Measurements from ENCODE around the gene CALHM2. TPM values are rescaled to one million over a fixed set of nuclear protein-coding genes. Genes with fewer than 3 reads are reported as not detected.
"Not testable (repeated sequence)": the region's sequence is repeated elsewhere in the genome, so short reads cannot be mapped to it uniquely, and the experiment has no call there.

The CALHM2 gene
- total RNA-seq, 1 donor from 2014 or later = 0.80 TPM

DNA sequence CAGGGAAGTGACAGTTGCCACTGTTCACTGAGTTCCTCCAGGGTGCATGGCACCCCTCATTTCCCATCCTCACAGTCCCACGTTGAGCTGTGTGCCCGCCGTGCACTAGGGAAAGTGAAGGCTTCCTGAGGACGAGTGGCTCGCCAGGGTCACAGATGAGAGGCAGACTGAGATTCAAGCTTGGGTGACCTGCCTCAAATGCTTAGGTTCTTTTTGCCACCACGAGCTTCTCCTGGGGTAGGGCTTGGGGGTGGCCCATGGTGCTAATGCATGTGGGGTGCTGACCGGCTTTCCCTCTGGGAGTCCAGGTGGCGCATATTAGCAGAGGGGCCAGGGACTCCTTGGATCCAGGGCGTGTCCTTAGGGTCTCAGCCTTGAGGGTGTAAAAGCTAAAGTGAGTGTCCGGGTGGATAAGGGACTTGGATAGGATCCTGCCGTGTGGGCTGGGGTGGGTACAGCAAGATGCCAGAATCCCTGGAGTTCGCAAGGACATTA lies 1.9 kb downstream of the CALHM2 start:
- DNase-seq (ENCODE audit: low read depth) = no peak

DNA sequence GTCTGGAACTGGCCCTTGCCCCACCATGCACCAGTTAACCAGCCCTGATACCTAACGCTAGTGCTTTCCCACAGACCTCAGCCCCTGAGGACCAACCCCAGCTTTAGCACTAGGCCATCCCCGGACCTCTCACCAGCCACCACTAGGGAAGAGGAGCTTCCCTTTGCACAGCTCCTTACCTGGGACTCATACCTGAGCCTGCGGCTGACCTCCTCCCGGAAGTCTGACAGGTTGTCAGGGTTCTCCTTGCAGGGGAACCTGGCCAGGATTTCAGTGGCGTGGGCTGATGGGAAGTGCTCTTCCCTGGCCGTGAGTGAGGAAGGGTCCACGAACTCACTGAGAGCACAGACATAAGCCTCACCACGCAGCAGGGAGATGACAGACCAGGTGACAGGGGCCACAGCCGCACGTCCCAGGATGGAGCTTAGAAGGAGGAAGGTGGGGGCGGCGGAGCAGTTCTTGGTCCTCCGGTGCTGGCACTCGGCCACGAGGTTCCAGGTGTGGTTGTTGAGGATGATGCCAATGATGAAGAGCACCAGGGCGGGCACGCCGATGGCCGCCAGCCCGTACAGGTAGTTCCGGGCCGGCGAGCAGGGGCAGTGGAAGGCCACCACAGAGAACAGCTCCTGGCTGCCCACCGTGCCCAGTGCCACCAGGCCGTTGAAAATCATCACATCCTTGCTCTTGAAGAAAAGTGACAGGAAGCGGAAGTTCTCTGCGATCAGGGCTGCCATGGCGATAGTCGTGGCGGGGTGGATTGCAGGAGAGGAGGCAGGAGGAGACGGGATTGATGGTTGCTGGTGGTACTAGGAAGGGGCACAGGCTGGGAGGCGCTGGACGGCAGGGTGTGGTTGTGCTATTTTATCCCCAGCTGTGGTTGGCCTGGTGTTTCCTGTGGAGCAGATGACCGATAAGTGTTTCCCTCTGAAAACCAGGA lies 2.7 kb downstream of the CALHM2 start:
- no peak for DNase-seq (ENCODE audit: low read depth)

DNA sequence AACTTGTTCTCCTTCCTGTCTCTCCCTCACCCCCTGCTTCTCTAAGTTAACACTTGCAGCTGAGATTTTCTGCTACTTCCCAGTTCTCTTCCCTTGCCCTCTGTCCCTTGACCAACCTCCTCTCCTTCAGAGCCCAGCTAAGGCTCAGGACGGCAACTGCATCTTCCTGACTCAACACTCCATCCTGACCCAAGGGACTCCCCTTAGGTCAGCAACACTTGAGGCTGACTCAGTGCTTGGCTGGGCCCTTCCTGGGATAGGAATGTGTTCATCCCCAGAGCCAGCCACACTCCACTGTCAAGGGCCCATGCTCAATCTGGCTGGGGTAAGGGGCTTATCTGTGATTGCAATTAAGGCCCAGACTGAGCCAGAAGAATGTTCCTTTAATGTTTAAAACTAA lies 3.4 kb downstream of the CALHM2 start:
- peak; percentile 53 for DNase-seq (ENCODE audit: low read depth)

DNA sequence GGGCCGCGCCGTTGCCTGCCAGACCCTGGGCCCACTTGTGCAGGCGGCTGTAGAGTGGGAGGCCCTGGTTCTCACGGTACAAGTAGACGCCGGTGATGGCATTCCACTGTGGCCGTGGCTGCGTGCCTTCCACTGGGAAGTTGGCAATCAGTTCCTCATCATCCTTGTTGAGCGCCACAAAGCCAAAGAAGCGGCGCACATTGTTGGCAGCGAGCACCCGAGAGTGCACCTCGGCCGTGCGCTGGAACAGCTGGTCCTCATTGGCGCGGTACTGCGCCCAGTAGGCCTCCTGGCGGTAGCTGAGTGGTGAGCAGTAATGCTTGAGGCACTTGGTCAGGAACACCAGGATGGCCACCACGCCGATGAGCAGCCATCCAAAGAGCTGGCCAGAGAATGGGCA lies 5.0 kb downstream of the CALHM2 start:
- no peak for DNase-seq (ENCODE audit: low read depth)

DNA sequence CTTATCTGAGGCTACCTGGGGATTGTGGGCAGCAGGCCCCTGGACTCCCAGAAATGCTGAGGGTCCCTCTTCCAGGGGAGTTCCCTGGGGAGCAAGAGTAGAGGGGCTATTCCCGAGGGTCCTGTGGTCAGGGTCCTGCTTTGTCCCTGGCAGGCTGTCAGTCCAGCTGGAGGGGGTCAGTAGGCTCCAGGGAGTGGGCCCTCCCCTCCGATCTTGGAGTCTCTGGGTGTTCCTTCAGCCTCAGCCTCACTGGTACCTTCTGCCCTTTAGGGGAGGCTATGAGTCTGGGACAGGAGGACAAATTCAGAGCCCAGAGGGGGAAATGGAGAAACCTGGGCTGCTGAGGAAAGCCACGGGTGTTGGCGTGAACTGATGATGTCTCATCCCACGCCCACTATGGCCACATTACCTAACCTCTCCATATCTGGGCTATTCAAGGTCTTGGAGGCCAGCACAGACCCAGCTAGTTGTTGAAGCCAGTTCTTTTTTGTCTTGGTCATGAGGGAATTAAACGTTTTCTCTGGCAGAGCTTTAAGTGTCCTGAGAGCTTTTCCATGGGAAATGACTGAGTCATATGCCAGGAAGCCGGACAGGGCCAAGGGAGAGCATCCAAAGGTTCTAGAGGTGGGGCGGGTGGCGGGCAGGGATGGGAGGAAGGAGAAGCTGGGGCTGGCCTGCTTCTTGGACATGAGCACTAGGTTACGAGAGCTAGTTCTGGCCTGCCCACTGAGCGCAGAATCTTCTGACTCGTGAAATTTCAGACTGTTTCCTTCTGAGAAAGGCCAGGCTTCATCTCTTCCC lies 6.2 kb downstream of the CALHM2 start:
- no peak for DNase-seq (ENCODE audit: low read depth)

DNA sequence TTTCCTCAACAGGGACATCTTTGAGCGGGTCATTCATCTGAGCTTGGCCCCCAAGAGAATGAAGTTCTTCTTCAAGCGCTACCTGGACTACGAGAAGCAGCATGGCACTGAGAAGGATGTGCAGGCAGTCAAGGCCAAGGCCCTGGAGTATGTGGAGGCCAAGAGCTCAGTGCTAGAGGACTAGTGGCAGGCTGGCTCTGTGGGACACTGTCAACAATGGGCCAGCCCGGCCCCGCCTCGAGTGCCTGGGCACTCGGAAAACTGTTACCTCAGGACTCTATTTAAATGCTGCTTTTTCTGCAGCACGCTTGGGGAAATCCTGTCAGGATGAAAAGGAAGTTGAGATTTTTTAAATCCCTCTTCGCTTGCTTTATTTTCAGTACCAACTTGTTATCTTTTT lies 6.8 kb downstream of the CALHM2 start:
- DNase-seq (ENCODE audit: low read depth) = no peak

DNA sequence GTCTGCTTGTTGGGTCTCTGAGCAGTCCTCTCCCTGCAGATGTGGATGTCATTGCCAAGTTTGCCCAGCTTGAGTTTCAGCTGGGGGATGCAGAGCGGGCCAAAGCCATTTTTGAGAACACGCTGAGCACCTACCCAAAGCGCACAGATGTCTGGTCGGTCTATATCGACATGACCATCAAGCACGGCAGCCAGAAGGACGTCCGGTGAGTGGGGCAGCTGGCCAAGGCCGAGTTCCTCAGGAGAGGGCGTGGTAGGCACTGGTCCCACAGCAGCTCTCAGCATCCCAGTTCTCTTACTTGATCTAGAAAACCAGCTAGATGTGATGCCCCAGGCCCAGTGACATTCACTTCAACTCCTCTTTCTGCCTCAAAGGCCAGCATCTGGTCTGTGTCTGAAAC lies 7.7 kb downstream of the CALHM2 start:
- DNase-seq (ENCODE audit: low read depth) = no peak

DNA sequence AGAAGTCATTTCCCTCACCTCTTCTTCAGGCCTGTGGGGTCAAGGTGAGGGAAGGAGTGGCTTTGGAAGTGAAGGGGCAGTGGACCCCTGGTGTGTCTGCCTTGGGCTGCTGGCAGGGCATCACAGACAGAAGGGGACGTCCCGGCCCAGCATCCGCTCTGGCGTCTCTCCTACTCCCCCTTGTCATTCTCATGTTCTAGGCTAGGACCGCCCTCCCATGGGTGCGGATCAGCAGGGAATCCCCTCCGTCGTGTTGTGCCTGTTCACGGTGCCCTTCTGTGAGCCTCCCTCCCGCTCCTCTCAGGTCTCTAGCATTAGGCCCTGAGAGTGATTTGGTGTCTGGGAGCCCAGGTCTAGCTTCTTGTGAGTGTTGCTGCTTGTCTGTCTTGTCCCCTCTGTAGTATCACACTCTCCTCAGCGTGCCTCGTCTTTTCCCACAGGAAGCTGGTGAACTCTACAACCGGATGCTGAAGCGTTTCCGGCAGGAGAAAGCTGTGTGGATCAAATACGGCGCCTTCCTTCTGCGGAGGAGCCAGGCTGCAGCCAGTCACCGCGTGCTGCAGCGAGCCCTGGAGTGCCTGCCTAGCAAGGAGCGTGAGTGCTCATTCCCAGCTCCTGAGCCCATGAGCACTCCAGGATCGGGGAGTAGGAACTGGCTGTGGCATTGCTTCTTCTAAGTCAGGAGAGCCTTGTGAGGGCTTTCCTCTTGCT lies 8.5 kb downstream of the CALHM2 start:
- no peak for DNase-seq (ENCODE audit: low read depth)

DNA sequence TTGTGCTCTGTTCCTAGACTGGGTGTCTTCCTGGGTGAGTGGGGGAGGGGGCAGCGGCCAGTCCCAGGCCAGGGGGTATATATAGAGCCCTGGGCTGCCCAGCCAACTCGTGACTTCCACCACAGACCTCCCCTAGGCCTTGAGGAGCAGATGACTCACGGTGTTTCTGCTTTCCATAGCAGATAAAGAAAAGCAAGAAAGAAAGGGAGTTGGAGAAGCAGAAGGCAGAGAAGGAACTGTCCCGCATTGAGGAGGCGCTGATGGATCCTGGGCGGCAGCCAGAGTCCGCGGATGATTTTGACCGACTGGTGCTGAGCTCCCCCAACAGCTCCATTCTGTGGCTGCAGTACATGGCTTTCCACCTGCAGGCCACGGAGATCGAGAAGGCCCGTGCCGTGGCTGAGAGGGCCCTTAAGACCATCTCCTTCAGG lies 10.1 kb downstream of the CALHM2 start:
- no peak for DNase-seq (ENCODE audit: low read depth)

DNA sequence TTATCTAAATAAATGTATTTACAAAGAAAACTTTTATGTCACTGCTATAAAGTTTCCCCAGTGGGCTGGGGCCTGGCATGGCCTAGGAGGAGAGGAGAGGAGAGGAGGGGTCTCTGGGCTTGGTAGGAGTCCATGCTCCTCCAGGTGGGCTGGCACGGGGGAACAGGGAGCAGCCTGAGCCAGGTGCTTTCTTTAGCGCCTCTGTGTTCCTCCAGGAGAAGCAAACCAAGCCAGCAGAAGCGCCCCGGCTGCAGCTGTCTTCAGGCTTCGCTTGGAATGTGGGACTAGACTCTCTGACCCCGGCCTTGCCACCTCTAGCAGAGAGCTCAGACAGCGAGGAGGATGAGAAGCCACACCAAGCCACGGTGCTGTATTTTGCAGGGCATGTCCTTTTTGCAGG lies 10.6 kb downstream of the CALHM2 start:
- DNase-seq (ENCODE audit: low read depth) = no peak

DNA sequence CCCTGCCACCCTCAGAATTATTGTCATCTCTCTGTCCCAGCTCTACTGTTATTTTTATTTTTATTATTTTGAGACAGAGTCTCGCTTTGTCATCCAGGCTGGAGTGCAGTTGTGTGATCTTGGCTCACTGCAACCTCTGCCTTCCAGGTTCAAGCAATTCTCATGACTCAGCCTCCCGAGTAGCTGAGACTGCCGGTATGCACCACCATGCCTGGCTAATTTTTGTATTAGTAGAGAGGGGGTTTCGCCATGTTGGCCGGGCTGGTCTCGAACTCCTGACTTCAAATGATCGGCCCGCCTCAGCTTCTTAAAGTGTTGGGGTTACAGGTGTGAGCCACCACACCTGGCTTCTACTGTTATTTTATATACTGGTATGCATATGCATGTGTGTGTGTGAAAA lies 11.0 kb downstream of the CALHM2 start:
- DNase-seq (ENCODE audit: low read depth) = no peak

DNA sequence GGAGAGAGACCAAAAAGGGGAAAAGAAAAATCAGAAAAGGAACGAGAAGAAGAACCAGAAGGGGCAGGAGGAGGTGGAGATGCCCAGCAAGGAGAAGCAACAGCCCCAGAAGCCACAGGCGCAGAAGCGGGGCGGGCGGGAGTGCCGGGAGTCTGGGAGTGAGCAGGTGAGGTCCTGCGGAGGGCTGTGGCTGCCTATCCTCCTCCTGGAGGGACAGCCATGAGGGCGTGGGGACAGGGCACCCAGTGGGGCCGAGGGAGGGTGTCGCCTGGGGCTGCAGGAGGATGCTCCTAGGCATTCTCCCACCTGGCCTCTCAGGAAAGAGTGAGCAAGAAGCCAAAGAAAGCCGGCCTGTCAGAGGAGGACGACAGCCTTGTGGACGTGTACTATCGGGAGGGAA lies 11.8 kb downstream of the CALHM2 start:
- no peak for DNase-seq (ENCODE audit: low read depth)

DNA sequence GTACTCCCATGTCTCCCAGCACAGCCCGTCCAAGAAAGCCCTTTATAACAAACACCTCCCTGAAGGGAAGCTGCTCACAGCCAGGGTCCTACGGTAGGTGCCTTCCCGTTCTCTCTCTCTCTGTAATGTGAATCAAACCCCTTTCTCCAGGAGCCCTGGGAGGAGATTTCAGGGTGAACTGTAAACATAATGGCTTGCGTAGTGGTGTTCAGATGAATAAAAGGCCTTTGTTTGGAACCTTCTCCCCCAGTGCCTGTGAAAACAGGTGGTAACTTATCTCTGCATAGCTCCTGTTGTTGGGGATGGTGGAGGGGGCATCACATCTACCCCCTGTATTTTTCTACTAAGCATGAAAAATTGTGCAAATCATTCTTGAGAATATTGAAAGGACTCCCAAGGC lies 12.4 kb downstream of the CALHM2 start:
- DNase-seq (ENCODE audit: low read depth) = no peak

DNA sequence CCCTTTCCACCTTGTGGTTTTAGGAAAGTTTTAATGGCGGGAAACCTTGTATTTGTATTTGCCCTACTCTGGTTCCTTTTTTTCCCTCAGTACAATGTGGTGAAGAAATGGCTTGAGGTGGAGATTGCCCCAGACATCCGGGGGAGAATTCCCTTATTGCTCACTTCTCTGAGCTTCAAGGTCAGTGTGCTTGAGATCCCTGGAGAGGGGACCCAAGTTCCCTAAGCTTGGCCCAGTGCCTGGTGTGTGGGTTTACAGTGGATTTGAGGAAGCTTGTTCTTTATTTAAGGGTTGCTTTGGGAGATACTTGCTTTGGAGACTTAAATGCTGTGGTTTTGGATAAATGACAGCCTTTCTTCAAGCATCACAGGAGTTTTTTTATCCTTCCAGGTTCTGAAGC lies 18.3 kb downstream of the CALHM2 start:
- peak; percentile 15 for DNase-seq (ENCODE audit: low read depth)

DNA sequence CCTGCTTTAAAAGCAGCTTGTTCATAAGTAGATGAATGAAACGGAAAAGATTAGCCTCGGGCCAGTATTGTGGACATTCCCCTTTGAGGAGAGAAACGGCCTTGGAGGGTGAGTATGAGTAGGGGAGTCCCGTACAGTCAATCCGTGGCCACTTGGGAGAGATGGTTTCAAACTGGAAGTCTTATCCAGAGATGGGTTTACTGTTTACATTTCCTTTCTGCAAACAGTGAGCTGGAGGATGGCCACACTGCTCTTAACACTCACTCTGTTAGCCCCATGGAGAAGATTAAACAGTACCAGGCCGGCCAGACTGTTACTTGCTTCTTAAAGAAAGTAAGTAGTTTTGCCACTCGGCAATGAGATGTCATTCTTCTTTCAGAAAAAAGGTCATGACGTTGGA lies 20.3 kb downstream of the CALHM2 start:
- no peak for DNase-seq (ENCODE audit: low read depth)

DNA sequence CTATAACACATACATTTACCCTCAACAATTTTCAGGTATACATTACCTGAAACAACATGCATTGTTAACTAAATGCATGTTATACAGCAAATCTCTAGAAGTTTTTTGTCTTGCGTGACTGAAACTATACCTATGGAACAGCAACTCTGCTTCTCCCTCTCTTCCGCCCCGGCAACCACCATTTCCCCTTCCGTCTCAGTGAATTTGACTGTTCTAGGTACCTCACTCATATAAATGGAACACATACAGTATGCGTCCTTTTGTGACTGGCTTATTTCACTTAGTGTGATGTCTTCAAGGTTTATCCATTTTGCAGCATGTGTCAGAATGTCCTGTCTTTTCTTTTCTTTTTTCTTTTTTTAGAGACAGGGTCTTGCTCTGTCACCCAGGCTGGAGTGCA lies 22.5 kb downstream of the CALHM2 start:
- DNase-seq (ENCODE audit: low read depth) = no peak

DNA sequence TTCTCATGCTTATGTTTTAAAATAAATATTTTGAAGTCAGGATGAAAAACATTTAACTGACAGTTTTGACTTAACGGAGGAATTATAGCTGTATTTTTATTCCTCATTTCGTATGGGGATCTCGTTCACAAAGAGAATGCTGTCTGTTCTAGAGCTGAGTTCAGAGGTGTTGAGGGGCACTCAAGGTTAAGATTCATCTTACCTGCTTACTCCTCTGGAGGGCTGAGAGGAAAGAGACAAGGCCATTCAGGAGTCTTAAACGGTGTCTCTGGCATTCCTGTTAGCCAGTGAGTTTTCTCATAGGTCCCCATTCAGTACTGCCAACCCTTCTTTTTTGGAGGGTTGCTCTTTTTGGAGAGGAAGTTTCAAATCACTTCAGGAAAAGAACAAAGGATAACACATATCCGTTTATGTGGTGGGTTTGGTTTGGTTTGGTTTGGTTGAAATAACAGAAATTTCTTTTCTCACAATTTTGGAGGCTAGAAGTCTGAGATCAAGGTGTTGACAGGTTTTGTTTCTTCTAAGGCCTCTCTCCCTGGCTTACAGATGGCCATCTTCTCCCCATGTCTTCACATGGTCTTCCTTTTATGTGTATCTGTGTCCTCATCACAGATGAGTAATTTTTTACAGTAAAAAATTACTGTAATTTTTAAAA lies 23.1 kb downstream of the CALHM2 start:
- DNase-seq (ENCODE audit: low read depth) = no peak

DNA sequence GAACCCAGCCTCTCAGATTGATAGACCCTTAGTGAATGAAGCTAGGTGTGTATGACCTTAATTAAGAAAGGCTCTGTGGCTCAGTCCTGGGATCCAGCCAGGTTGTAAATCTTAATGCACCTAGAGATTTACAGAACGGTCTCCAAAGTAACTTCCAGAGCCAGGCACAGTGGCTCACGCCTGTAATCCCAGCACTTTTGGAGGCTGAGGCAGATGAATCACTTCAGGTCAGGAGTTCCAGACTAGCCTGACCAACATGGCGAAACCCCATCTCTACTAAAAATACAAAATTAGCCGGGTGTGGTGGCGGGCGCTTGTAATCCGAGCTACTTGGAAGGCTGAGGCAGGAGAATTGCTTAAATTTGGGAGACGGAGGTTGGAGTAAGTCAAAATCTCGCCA lies 24.3 kb downstream of the CALHM2 start:
- no peak for DNase-seq (ENCODE audit: low read depth)

DNA sequence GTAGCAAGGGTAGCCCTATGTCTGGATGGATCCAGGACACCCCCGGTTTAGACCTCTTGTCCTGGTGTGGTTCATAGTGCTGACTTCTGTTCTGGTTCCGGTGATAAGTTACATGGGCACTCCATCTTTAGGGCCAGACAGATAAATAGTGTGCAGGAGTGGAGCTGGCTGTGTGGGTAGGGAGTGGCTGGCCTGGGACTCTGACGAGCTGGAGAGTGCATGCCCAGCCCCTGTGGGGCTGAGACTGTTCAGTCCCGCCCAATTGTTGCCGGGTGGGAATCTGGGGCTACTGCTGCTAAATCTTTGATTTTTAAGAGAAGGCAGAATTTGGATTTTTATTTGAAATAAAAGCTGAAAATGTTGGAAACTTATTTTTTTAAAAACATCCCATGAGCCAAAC lies 28.4 kb downstream of the CALHM2 start:
- no peak for DNase-seq (ENCODE audit: low read depth)

DNA sequence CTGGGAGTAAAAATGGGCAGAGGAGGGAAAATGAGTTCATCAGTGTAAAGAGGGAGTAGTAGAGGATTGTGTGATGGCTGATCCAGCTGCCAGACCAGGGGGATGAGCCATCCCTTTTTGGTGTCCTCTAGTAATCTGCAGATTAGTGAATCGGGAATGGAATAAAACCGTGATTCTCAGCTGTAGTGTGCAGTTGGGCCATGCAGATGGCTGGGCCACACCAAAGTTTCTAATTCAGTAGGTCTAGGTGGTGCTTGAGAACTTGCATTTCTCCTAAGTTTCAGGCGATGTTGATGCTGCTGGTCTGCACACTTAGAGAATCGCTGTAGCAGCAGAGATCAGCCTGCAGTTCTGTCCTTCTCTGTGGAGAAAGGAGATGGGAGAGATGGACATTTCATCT lies 33.1 kb downstream of the CALHM2 start:
- no peak for DNase-seq (ENCODE audit: low read depth)

DNA sequence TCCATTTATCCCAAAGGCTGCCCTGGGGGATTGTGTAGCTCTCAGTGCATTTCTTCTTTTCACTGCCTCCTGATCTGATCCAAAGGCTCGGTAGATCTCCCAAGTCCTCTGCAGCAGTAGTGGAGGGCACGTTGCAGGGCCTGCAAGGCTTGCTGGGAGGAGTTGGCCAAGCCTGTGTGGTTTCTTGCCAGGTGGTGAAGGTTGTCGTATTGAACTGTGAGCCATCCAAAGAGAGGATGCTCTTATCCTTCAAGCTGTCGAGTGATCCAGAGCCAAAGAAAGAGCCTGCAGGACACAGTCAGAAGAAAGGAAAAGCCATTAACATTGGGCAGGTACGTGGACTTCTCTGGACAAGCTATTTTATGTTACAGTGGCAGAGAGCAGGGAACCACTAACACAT lies 34.6 kb downstream of the CALHM2 start:
- no peak for DNase-seq (ENCODE audit: low read depth)

DNA sequence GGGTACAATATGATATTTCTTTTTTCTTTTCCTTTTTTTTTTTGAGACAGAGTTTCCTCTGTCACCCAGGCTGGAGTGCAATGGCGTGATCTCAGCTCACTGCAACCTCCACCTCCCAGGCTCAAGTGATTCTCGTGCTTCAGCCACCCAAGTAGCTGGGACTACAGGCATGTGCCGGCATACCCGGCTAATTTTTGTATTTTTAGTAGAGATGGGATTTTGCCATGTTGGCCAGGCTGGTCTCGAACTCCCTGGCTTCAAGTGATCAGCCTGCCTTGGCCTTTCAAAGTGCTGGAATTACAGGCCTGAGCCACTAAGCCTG lies 35.1 kb downstream of the CALHM2 start:
- DNase-seq (ENCODE audit: low read depth) = not testable (repeated sequence)
